Measurements from ENCODE around the gene FGD4.

The FGD4 gene

DNA sequence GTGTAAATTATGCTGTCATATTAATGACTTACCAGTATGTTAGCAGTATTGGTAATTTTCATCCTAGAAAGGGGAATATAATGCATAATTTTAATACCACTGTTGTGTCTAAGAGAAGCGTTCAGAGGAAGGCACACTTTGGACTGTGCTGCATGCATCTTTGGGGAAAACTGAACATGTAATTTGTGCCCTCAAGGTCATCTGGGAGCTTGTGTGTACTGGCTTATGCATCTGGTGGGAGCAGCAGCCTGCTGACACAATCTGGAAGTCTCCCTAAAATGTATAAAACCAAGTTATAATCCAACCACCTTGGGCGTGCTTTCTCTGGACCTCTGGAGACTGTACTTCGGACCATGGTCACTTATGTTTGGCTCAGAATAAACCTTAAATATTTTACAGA, 14.1 kb downstream of the FGD4 start:
- no peak for DNase-seq

DNA sequence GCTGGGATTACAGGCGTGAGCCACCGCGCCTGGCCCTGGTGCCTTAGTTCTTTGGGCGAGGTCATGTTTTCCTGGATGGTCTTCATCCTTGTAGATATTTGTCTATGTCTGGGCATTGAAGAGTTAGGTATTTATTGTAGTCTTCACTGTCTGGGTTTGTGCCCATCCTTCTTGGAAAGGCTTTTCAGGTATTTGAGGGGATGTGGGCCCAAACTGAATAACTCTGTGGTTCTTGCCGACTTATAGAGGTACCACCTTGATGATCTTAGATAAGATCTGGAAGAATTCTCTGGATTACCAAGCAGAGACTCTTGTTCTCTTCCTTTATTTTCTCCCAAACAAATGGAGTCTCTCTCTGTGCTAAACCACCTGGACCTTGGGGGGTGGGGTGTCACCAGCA, 18.9 kb downstream of the FGD4 start:
- no peak for DNase-seq

DNA sequence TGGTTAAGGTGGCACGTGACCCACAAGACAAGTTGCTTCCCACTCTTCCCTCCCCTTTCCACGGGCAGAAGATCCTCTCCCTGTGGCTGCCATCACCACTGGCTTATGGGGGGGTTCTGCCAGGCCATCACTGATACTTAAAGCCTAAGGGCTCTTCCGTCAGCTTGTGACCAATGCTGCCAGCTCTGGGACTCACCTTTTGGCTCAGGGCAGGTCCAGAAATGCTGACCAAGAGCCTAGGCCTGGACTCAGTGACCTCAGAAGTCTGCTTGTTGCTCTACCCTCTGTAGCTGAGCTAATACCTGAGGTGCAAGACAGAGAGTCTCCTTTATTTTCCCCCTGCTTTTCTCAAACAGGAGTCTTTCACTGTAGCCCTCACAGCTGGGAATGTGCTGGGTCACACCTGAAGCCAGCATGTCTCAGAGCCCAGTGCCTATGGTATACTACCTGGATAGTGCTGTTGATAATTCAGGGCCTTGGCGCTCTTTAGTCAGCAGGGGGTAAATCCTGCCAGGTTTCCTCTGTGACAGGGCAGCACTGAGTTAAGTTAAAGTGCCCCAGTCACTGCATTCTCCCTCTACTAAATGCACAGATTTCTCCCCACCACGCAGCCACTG, 19.7 kb downstream of the FGD4 start:
- DNase-seq, result no peak

DNA sequence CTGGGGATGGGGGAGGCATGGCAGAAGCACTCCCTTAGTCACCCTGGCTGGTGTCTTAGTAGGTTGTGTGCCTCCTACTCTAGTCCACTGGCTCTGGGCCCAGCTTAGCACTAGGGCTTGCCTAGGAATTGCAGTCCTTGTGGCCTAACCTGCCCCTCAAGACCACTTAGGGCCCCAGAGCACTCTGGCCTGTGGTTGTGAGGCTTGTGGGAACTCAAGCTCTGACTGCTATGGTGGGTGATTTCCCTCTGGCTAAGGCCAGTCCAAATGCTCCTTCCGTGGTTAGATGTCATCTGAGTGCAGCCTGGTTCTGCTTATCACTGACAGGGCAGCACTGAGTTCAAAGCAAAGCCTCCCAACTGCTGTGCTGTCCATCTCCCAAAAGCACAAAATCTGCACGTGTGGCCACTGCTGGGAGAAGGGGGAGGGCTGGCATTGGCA, 20.2 kb downstream of the FGD4 start:
- no peak for DNase-seq

DNA sequence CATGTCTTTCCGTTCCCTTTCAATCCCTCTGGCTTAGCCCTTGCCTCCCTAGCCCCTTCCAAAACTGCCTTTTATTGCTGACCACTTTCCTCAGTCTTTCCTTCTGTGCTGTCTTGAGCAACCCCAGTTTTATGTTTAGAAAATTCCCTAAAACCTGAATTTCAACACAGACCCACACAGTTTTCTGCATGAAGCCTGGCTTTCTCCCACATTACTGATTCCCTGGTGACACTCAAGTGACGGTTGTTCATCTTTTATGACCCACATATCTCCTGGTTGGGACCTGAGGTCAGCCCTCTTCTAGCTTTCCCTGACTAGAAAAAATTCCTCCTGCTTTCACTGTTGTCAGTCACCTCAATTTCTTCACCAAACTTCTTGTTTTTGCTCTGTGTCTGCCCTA, 21.0 kb downstream of the FGD4 start:
- no peak for DNase-seq

DNA sequence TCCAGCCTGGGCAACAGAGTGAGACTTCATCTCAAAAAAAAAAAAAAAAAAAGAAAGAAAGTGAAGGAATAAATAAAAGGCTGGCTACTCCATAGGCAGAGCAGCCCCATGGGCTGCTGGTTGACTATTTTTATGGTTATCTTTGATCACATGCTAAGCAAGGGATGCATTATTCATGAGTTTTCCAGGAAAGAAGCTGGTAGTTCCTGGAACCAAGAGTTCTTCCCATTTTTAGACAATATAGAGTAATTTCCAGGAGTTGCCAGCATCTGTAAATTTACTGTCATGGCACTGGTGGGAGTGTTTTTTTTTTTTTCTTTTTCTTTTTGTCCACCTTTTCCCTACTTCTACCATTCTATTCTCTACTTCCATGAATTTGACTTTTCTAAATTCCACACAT, 24.2 kb downstream of the FGD4 start:
- DNase-seq, result no peak

DNA sequence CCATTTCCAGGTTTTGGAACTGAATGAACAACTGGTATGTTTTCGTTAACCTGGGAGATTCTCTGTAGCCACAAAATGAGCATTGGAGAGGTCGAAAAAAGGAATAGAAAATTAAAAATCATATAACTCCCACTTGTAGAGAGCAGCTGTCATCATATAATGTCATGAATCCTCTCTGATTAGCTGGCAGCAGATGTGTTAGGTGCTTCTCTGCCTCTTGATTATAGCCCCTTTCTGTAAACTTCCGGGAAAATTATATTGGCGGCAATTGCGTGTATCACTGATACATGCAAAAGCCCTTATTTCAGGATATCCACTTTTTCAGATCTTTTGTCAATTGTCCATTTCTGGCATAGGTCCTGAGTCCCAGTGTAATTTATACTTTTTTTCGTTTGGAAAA, 31.7 kb downstream of the FGD4 start:
- no peak for DNase-seq

DNA sequence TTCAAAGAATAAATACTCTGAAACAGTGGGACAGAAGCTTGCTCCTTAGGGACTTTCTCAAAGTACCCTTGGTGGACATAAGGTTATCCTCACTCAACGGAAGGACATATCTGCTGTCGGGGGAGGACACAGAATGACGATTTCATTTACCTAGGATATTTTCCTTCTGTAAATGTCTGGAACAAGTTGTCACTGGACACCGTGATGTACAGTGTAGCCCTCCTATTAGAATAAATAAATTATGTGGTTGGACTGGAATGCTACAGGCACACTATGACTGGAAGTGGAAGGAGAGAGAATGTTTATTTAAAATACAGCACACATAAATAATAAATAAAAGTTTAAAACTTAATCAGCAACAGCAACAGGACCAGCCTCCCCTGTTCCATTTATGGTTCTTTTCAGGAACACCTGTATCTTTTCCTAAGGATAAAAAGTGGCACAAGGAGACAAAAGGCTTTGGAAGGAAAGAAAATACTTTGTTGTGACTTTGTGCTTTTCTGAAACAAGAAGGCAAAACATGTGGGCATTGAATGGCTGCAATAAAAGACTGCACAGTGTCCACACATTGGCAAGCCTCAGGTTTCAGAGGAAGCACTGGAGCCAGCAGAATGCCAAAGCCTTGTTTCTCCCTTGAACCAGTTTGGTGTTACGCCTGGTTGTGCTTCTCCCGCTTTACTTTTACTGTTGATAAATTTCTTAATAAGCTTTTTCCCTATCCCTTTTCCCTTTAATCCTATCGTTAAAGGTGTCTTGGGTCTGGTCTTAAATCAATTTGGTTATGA, 36.8 kb downstream of the FGD4 start:
- no peak for DNase-seq

DNA sequence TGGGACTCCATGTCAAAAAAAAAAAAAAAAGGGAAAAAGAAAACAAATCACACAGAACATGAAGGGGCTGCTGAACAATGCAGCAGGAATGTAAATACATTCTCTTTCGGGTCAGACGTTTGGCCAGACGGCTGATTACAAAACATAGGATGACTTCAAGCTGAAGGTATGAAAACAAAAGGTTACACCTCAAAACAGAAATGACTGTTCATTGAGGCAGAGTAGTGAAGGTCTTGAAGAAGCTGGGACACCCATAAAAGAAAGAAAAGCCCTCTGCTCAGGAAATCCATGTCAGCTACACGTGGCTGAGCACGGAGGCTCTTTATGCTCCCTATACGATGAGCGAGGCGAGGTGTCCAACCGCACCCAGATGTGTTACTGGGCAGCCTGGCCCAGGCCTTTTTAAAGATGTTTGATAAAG, 37.7 kb downstream of the FGD4 start:
- no peak for DNase-seq

DNA sequence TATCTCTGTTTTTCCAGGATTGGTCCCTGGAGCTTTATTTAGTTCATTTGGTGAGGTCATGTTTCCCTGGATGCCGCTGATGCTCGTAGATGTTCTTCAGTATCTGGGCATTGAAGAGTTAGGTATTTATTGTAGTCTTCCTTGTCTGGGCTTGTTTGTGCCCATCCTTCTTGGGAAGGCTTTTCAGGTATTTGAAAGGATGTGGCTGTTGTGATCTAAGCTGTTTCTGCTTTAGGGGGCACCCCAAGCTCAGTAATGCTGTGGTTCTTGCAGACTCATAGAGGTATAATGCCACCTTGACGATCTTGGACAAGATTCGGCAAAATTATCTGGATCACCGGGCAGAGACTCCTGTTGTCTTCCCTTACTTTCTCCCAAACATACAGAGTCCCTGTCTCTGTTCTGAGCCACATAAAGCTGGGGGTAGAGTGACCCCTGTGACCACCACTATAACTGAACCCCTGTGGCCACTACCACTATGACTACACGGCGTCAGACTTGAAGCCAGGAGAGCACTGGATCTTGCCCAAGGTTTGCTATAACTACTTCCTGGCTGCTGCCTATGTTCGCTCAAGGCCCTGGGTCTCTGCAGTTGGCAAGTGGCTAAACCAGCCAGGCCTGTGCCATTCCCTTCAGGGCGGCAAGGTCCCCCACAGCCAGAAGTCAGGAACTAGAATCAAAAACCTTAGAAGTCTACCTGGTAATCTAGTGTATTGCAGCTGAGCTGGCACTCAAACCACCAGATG, 40.9 kb downstream of the FGD4 start:
- DNase-seq, result no peak

DNA sequence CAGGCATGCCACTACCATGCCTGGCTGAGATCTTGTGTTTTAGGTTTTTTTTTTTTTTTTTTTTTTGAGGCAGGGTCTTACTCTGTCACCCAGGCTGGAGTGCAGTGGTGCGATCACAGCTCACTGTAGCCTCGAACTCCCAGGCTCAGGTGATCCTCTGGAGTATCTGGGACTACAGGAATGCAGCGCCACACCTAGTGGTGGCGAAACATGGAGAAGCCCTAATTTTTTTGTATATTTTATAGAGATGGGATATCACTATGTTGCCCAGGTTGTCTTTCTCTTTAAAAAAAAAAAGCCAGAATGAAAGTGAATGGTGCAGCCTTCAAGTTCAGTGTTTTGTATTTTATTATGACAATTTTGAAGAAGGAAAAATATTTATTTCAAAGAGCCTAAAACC, 44.1 kb downstream of the FGD4 start:
- no peak for DNase-seq

DNA sequence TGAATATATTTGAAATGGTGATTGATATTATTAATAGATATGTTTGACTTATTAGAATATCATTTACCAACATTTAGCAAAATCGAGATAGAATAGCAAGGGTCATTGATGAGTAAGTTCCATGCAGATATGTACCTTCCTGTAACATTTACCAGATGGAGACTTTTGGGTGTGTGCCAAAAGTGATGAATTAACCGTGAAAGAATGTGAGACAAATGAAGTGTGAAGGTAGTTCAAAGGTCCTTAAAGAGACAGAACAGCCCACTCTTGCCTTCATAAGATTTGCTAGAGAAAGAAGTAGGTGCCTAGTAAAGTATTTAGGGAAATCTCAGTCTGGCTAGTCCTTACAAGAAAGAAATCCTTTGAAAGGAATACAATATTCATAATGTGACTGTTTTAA, 45.5 kb downstream of the FGD4 start:
- DNase-seq, result no peak

DNA sequence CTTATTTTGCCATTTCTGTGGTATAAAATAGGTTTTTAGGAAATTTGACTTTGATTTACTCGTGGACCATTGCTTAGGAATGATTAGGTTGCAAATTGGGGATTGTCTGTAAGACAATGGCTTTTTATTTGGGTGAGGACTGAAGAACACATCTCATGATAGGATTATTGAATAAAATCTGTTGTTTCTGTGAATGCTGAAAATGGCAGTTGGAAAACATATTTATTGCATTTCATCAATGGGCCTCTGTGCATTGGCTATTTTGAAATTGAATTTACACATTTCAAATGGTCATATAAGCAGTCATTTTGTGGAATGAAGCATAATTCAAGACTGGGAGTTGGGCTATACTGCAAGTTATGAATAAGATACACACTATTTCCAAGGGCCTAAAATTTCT, 46.0 kb downstream of the FGD4 start:
- DNase-seq, result no peak

DNA sequence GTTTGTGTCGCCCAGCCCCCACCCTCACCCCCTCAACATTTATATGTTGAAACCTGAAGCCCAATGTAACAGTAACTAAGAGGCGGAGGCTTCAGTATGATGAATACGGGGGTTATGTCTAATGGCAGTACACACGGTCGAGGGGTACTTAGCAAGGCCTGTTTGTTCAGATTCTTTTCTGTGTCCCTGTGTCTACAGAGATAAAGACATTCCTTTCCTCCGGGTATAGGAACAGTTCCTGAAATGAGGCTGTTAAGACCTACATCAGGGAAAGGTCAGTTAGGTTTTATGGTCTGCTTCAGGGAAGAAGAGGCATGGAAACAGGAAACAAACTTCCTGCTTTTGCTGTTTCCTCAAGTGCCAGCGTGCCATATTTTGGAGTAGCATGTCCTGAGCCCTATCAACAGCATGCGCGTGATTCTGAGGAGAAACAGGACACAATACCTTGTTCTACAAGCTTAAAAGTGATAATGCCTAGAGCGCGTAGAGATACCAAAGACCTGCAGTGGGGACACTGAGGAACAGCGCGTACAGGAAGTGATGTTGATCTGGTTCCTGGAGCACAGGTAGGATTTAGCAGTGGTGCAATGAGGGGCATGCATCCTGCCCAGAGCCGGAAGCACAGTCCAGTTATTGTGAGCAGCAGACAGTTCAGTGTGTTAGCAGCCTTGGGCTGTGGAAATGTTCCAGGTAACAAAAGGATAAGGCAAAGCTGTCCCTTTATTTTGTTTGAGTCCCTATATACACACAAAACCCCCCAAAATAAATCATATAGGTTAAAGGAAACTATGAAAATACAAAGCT, 47.2 kb downstream of the FGD4 start:
- no peak for DNase-seq

DNA sequence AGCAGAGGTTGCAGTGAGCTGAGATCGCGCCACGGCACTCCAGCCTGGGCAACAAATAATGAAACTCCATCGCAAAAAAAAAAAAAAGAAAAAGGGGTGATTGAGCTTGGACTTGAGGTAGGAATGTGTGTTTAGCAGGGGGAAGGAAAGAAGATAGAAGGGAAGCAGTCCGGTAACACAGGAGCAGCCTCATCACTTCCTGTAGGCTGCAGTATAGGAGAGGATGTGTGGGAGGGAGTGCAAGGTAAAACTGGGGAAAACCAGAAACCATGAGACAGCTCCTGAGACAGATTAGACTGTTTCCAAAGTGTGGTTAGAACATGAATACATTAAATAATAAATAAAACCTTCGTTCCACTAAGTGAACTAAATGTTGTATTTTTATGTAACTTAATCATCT, 49.2 kb downstream of the FGD4 start:
- no peak for DNase-seq

DNA sequence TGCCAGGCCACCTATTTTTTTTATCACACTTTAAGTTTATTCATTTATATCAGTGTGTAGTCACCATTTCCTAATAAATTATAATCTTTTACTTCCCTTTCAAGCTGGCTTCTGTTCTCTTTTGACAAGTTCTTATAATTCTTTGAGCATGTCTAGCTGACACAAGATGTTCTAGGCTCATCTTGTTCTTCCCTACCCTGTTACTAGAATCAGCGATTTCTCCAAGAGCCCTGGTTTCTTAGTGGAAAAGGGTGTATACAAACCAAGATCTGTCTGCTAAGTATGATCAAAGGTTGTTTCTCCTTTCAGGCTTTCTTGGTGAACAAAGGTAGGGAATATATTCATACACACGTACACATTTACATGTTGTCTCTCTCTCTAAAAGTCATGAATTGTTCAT, 51.0 kb downstream of the FGD4 start:
- no peak for DNase-seq

DNA sequence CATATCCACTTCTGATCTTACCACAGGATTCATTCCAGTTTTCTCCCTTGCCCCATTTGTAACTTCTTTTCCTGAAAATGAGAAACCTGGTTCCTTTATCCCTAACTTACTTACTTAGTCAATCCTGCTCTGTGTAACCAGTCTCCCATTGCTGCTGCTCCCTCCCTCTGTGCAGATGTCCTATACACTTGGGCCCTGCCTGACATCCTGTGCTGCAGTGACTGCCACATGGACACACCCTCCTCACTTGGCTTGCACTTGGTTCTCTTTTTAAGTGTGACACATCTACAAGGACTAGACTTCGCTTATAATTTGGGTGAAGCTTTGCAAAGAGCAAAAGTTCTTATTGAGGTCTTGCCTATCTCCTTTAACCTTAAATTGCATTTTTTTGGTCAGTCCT, 51.4 kb downstream of the FGD4 start:
- DNase-seq, result no peak

DNA sequence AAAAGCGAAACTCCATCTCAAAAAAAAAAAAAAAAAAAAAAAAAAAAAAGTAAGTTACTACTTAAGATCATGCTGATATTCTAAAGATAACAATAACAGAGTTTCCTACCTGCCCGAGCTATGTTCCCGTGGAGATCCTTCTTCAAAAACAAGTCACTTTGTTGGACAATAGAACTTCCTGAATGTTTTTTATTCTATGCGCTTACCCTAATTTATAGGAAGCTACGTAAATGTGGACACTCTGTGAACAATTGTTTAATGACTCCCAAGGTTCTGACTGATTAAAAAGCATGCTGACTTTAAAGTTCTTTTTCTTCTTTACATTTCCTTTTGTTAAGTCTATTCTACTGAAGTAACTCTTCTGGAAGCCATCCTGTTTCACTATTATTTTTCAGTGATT, 52.5 kb downstream of the FGD4 start:
- DNase-seq, result no peak

DNA sequence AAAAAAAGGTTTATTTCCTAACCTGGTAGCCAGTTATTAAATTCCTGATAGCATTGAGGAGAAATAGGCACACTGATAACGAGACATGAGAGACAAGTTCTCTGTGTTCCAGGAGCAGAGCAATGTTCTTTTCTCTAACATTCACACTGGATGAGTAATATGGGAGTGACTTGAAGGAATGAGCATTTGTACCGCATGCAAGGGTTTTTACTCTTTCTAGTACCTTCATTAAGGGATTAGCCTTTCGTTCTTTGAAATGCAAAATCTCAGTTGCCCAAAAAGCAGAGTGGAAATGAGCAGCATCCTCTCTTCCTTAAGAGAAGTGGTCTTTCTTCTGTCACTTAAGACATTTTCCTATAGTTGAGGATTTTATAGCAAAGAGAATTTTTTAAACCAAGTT, 54.7 kb downstream of the FGD4 start:
- no peak for DNase-seq

DNA sequence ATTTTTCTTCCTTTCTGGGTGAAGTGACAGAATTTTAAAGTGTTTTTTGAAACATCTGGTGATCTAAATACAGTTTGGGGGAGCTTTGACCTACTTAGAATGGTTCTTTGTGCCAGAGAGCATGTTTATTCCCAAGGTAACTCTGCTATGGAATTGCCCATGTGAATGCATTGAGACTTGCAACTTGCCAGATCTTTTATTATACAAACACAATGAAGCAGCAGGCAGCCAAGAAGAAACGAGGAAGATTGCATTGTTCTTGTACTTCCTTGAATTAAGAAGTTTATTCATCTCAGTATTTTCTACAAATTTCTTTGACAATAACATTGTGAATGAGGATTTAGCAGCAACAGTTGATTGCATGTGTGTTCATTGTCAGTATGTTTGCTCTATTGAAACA, 55.5 kb downstream of the FGD4 start:
- no peak for DNase-seq

DNA sequence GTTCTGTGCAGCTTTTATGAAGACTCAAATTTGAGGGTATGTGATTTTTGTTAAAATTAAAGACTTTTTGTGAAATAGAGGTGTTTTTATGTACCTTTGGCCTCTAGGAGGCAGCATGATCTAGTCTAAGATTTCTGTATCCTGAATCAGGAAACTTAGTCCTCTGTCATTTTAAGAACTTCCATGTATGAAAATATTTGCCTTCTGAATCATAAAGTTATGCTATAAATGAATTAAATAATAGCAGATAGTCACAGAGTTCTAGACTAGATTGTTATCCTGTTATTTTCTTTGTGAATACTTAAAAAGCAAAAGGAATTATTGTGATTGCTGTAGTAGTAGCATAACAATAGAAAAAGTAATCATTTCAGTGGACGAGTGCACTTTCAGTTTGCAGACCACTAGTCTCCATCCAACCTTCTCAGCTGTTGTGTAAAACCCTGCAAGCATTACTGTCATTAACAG, 56.3 kb downstream of the FGD4 start:
- no peak for DNase-seq

DNA sequence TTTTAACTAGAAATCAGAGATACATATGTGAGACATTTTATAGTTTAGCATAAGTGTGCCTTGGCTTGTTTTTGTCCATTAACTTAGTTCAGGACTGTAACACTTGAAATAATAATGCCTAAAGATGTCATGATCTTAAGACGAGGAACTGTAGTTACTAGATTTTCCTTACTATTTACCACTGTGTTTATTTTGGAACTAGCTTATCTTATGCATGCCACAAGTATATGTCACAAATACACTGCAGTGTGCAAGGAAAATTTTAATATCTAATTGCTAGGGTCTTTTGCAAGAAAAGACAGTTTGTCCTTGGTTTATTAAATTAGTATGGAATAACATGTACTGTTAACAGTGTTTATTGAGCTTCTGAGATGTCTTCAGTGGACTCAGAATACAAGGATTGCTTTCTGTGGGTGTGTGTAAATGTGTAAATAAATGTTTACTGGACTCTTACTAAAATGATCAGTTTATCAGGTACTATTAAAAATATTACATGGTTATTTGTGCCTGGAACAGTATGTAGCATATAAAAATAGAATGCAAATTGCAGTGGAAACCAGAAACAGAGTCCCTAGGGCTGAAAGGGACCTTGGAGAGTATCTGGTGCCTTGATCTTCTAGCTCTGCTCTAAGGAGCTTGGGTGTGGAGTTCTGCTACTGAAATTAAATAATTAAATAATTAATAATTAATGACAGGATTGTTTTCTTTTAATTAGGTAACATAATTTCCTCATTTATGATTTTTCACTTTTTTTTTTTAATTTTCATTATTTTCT, 58.1 kb downstream of the FGD4 start:
- no peak for DNase-seq
